HEK293 (cell line): ENCODE measurements around the gene AKT3.

ENCODE experiments used
- AEBP2 ChIP-seq: fragments of 450-650 bp; formaldehyde crosslinking; IDR thresholded peaks from 2 replicates; pipeline ENCODE4 v1.5.1; 2016; ENCODE audit warnings: missing biosample characterization, missing genetic modification characterization, borderline replicate concordance
- ATF2 ChIP-seq: fragments of 450-650 bp; formaldehyde crosslinking; IDR thresholded peaks from 2 replicates; pipeline ENCODE4 v1.5.1; 2016; ENCODE audit warnings: missing biosample characterization, missing genetic modification characterization, low read depth
- CTCF ChIP-seq: fragments of 450-650 bp; formaldehyde crosslinking; IDR thresholded peaks from 2 replicates; pipeline ENCODE4 v1.5.1; 2016; ENCODE audit warnings: missing biosample characterization, missing genetic modification characterization
- PBX3 ChIP-seq: sonication (generic); formaldehyde crosslinking; IDR thresholded peaks from 2 replicates; pipeline ENCODE4 v1.8.1; 2022; ENCODE audit warnings: mild to moderate bottlenecking, moderate library complexity, missing genetic modification reagents
- REST ChIP-seq: fragments of 450-650 bp; formaldehyde crosslinking; IDR thresholded peaks from 2 replicates; pipeline ENCODE4 v1.5.1; 2016; ENCODE audit warnings: missing biosample characterization, missing genetic modification characterization
- TCF7L2 ChIP-seq: IDR thresholded peaks from 2 replicates; pipeline ENCODE4 v1.6.1; 2011; ENCODE audit warnings: low read depth, mild to moderate bottlenecking, inconsistent platforms, low read length, moderate library complexity, borderline replicate concordance
- TSHZ1 ChIP-seq: fragments of 450-650 bp; formaldehyde crosslinking; IDR thresholded peaks from 2 replicates; pipeline ENCODE4 v1.5.1; 2016; ENCODE audit warnings: missing biosample characterization, missing genetic modification characterization, borderline replicate concordance
- ZNF138 ChIP-seq: fragments of 450-650 bp; formaldehyde crosslinking; IDR thresholded peaks from 2 replicates; pipeline ENCODE4 v1.5.1; 2016; ENCODE audit warnings: missing biosample characterization, missing genetic modification characterization, borderline replicate concordance
- ZNF223 ChIP-seq: fragments of 450-650 bp; formaldehyde crosslinking; IDR thresholded peaks from 2 replicates; pipeline ENCODE4 v1.5.1; 2016; ENCODE audit warnings: missing biosample characterization, missing genetic modification characterization
- ZNF747 ChIP-seq: fragments of 450-650 bp; formaldehyde crosslinking; IDR thresholded peaks from 2 replicates; pipeline ENCODE4 v1.5.1; 2016; ENCODE audit warnings: missing biosample characterization, missing genetic modification characterization
- ZNF768 ChIP-seq: fragments of 450-650 bp; formaldehyde crosslinking; IDR thresholded peaks from 2 replicates; pipeline ENCODE4 v1.5.1; 2018; ENCODE audit warnings: missing biosample characterization, mild to moderate bottlenecking, missing genetic modification characterization
- ZNF776 ChIP-seq: fragments of 450-650 bp; formaldehyde crosslinking; IDR thresholded peaks from 2 replicates; pipeline ENCODE4 v1.5.0; 2017; ENCODE audit warnings: missing biosample characterization, missing genetic modification characterization, borderline replicate concordance
- ZNF837 ChIP-seq: fragments of 450-650 bp; formaldehyde crosslinking; IDR thresholded peaks from 2 replicates; pipeline ENCODE4 v1.5.1; 2016; ENCODE audit warnings: missing biosample characterization, missing genetic modification characterization
- ZXDB ChIP-seq: fragments of 450-650 bp; formaldehyde crosslinking; IDR thresholded peaks from 2 replicates; pipeline ENCODE4 v1.5.1; 2016; ENCODE audit warnings: missing biosample characterization, missing genetic modification characterization

- TF ChIP-seq TSHZ1 (tag by site-specific recombination) (no peak), ZNF138 (no peak), CTCF (tag by site-specific recombination) (no peak), ZNF223 (tag by site-specific recombination) (no peak), PBX3 (CRISPR knock-in tag) (no peak), ZNF768 (tag by site-specific recombination) (no peak), ZNF747 (tag by site-specific recombination) (no peak), TCF7L2 (no peak), ZNF837 (tag by site-specific recombination) (no peak), ZXDB (tag by site-specific recombination) (no peak), REST (tag by site-specific recombination) (no peak), AEBP2 (tag by site-specific recombination) (no peak), ATF2 (no peak), ZNF776 (tag by site-specific recombination) (no peak)
Observed at GRCh38 chr1:243489681-243490546, 360.1 kb downstream of the AKT3 start.
